Chondrocyte (in vitro differentiated cells): ENCODE results near the gene MAML2. TPM values are rescaled to one million over a fixed set of nuclear protein-coding genes. Genes with fewer than 3 reads are reported as not detected.

Experiments used
- DNase-seq: peaks from one replicate; pipeline ENCODE4 v3.0.0; 2021; ENCODE audit warnings: mixed read lengths, low spot score
- H3K27ac Mint-ChIP-seq: one replicate; pipeline ENCODE4 v1.8.0; 2021; ENCODE audit warnings: mild to moderate bottlenecking, moderate library complexity, mixed read lengths; ENCODE audit not compliant: unreplicated experiment
- H3K27me3 Mint-ChIP-seq: 2 replicates; pipeline ENCODE4 v1.8.0; 2021; ENCODE audit warnings: low read depth, mixed read lengths
- H3K36me3 Mint-ChIP-seq: 2 replicates; pipeline ENCODE4 v1.8.0; 2021; ENCODE audit warnings: low read depth, mixed read lengths
- H3K4me1 Mint-ChIP-seq: 2 replicates; pipeline ENCODE4 v1.8.0; 2021; ENCODE audit warnings: low read depth, mild to moderate bottlenecking, mixed read lengths
- H3K4me3 Mint-ChIP-seq: one replicate; pipeline ENCODE4 v1.8.0; 2021; ENCODE audit warnings: mild to moderate bottlenecking, moderate library complexity, mixed read lengths; ENCODE audit not compliant: unreplicated experiment
- H3K9me3 Mint-ChIP-seq: 2 replicates; pipeline ENCODE4 v1.8.0; 2021; ENCODE audit warnings: low read depth, mixed read lengths
- CTCF ChIP-seq: fragments of 200-600 bp; sonication (generic); IDR thresholded peaks from 2 replicates; pipeline ENCODE4 v1.5.0; 2021; ENCODE audit warnings: antibody characterized with exemption, mild to moderate bottlenecking, moderate library complexity
- total RNA-seq: library from RNA; stranded (reverse); gene quantifications from 3 replicates; pipeline ENCODE4 v1.2.1, GENCODE V29; 2021

Gene MAML2
- total RNA-seq, 1 donor from 2014 or later: 19.0 TPM

- no peak for DNase-seq
- H3K36me3 Mint-ChIP-seq: peaks cover 7% of the 10 kb centered on the region
- no peak for TF ChIP-seq CTCF
- H3K4me3 Mint-ChIP-seq: no peak overlapping the region
- peaks cover 2% of the 10 kb centered on the region for H3K9me3 Mint-ChIP-seq
- H3K27me3 Mint-ChIP-seq: no peaks in the 10 kb centered on the region
- no peak overlapping the region for H3K27ac Mint-ChIP-seq
- H3K4me1 Mint-ChIP-seq: peaks cover 66% of the 10 kb centered on the region
Measured at GRCh38 chr11:96267496-96268032, 75.4 kb downstream of the MAML2 start.

- no peak for TF ChIP-seq CTCF
- H3K36me3 Mint-ChIP-seq: peaks cover 7% of the 10 kb centered on the region
- peaks cover 2% of the 10 kb centered on the region for H3K9me3 Mint-ChIP-seq
- no peak for DNase-seq
- no peaks in the 10 kb centered on the region for H3K27me3 Mint-ChIP-seq
- peaks cover 62% of the 10 kb centered on the region for H3K4me1 Mint-ChIP-seq
- peak overlapping the region; percentile 45 for H3K27ac Mint-ChIP-seq
- no peak overlapping the region for H3K4me3 Mint-ChIP-seq
Measured at GRCh38 chr11:96267001-96267495, 75.9 kb downstream of the MAML2 start.

- H3K4me1 Mint-ChIP-seq: peaks cover 55% of the 10 kb centered on the region
- peaks cover 1% of the 10 kb centered on the region for H3K36me3 Mint-ChIP-seq
- H3K27ac Mint-ChIP-seq: peak overlapping the region; percentile 33
- peaks cover 2% of the 10 kb centered on the region for H3K9me3 Mint-ChIP-seq
- TF ChIP-seq CTCF: no peak
- no peaks in the 10 kb centered on the region for H3K27me3 Mint-ChIP-seq
- no peak for DNase-seq
- no peak overlapping the region for H3K4me3 Mint-ChIP-seq
Measured at GRCh38 chr11:96265972-96266371, 77.0 kb downstream of the MAML2 start.

GRCh38 chr11:96265220-96265737 lies 77.7 kb downstream of the MAML2 start:
- no peak for DNase-seq
- no peak for TF ChIP-seq CTCF
- peaks cover 60% of the 10 kb centered on the region for H3K4me1 Mint-ChIP-seq
- no peak overlapping the region for H3K4me3 Mint-ChIP-seq
- H3K27me3 Mint-ChIP-seq: no peaks in the 10 kb centered on the region
- H3K27ac Mint-ChIP-seq: no peak overlapping the region
- H3K36me3 Mint-ChIP-seq: peaks cover 1% of the 10 kb centered on the region
- H3K9me3 Mint-ChIP-seq: peaks cover 2% of the 10 kb centered on the region

- no peaks in the 10 kb centered on the region for H3K27me3 Mint-ChIP-seq
- H3K36me3 Mint-ChIP-seq: no peaks in the 10 kb centered on the region
- DNase-seq: no peak
- H3K9me3 Mint-ChIP-seq: peaks cover 2% of the 10 kb centered on the region
- H3K27ac Mint-ChIP-seq: no peak overlapping the region
- H3K4me1 Mint-ChIP-seq: peaks cover 69% of the 10 kb centered on the region
- no peak overlapping the region for H3K4me3 Mint-ChIP-seq
- TF ChIP-seq CTCF: no peak
Measured at GRCh38 chr11:96264364-96264763, 78.6 kb downstream of the MAML2 start.
